Hair follicle dermal papilla cell (primary cell): ENCODE data around the gene ZNF35. TPM values are rescaled to one million over a fixed set of nuclear protein-coding genes. Genes with fewer than 3 reads are reported as not detected.

Source experiments
- total RNA-seq: library from RNA; depleted of rRNA; stranded (reverse); fragments of >200 nt; gene quantifications from 2 replicates; pipeline ENCODE4 v1.2.3, GENCODE V29; 2012

ZNF35 gene
- 23.3 and 26.8 TPM in 2 replicates for total RNA-seq

GRCh38 chr3:44648564-44649229 is at the start of gene ZNF35:
TSS of gene ZNF35 (plus strand) at chr3:44648732. CDS start at chr3:44651068, 2,336 bp downstream.

GRCh38 chr3:44624749-44625480 is 23.6 kb upstream of the ZNF35 start, which contains the start of gene ZNF197:
TSS of gene ZNF197 (plus strand) at chr3:44625036. CDS start at chr3:44629155, 4,119 bp downstream.

Other genes starting within 250 kb of the ZNF35 start
- 9.2 and 10.5 TPM in 2 replicates for gene ZNF445, start 171.1 kb upstream of the ZNF35 start, total RNA-seq
- 7.2 and 10.5 TPM in 2 replicates for gene ZKSCAN7, start 93.5 kb upstream of the ZNF35 start, total RNA-seq
- 1.7 and 3.9 TPM in 2 replicates for gene ZNF660, start 63.8 kb upstream of the ZNF35 start, total RNA-seq
- gene ZNF197, start 23.7 kb upstream of the ZNF35 start, total RNA-seq: 19.8 and 19.9 TPM in 2 replicates
- gene ZNF502, start 63.9 kb downstream of the ZNF35 start, total RNA-seq: 6.6 and 8.8 TPM in 2 replicates
- gene ZNF501, start 80.9 kb downstream of the ZNF35 start, total RNA-seq: 7.0 and 10.4 TPM in 2 replicates
- gene KIAA1143, start 112.9 kb downstream of the ZNF35 start, total RNA-seq: 22.5 and 23.5 TPM in 2 replicates
- 1.3 and 1.8 TPM in 2 replicates for gene KIF15, start 113.1 kb downstream of the ZNF35 start, total RNA-seq
- gene TMEM42, start 213.2 kb downstream of the ZNF35 start, total RNA-seq: 14.0 and 14.8 TPM in 2 replicates
- gene TGM4, start 225.9 kb downstream of the ZNF35 start, total RNA-seq: not detected in 2 replicates